Chondrocyte (in vitro differentiated cells): Measurements from ENCODE around the gene SNAPC4. TPM values are rescaled to one million over a fixed set of nuclear protein-coding genes. Genes with fewer than 3 reads are reported as not detected.

Experiments used
- DNase-seq: peaks from one replicate; pipeline ENCODE4 v3.0.0; 2021; ENCODE audit warnings: mixed read lengths, low spot score
- H3K27ac Mint-ChIP-seq: one replicate; pipeline ENCODE4 v1.8.0; 2021; ENCODE audit warnings: mild to moderate bottlenecking, moderate library complexity, mixed read lengths; ENCODE audit not compliant: unreplicated experiment
- H3K27me3 Mint-ChIP-seq: 2 replicates; pipeline ENCODE4 v1.8.0; 2021; ENCODE audit warnings: low read depth, mixed read lengths
- H3K36me3 Mint-ChIP-seq: 2 replicates; pipeline ENCODE4 v1.8.0; 2021; ENCODE audit warnings: low read depth, mixed read lengths
- H3K4me1 Mint-ChIP-seq: 2 replicates; pipeline ENCODE4 v1.8.0; 2021; ENCODE audit warnings: low read depth, mild to moderate bottlenecking, mixed read lengths
- H3K4me3 Mint-ChIP-seq: one replicate; pipeline ENCODE4 v1.8.0; 2021; ENCODE audit warnings: mild to moderate bottlenecking, moderate library complexity, mixed read lengths; ENCODE audit not compliant: unreplicated experiment
- H3K9me3 Mint-ChIP-seq: 2 replicates; pipeline ENCODE4 v1.8.0; 2021; ENCODE audit warnings: low read depth, mixed read lengths
- CTCF ChIP-seq: fragments of 200-600 bp; sonication (generic); IDR thresholded peaks from 2 replicates; pipeline ENCODE4 v1.5.0; 2021; ENCODE audit warnings: antibody characterized with exemption, mild to moderate bottlenecking, moderate library complexity
- total RNA-seq: library from RNA; stranded (reverse); gene quantifications from 3 replicates; pipeline ENCODE4 v1.2.1, GENCODE V29; 2021

The SNAPC4 gene
- total RNA-seq, 1 donor from 2014 or later: 7.9 TPM

- no peak overlapping the region for H3K27ac Mint-ChIP-seq
- DNase-seq: no peak
- H3K27me3 Mint-ChIP-seq: no peaks in the 10 kb centered on the region
- TF ChIP-seq CTCF: no peak
- H3K36me3 Mint-ChIP-seq: peaks cover 3% of the 10 kb centered on the region
- H3K4me1 Mint-ChIP-seq: no peaks in the 10 kb centered on the region
- no peaks in the 10 kb centered on the region for H3K9me3 Mint-ChIP-seq
- H3K4me3 Mint-ChIP-seq: no peak overlapping the region
Observed at GRCh38 chr9:136379003-136379287, 21.0 kb downstream of the SNAPC4 start.

- DNase-seq: no peak
- H3K9me3 Mint-ChIP-seq: no peaks in the 10 kb centered on the region
- no peak overlapping the region for H3K27ac Mint-ChIP-seq
- H3K4me3 Mint-ChIP-seq: no peak overlapping the region
- TF ChIP-seq CTCF: no peak
- H3K27me3 Mint-ChIP-seq: no peaks in the 10 kb centered on the region
- H3K4me1 Mint-ChIP-seq: peaks cover under 1% of the 10 kb centered on the region
- H3K36me3 Mint-ChIP-seq: peaks cover 2% of the 10 kb centered on the region
Observed at GRCh38 chr9:136378170-136379002, 21.6 kb downstream of the SNAPC4 start.

GRCh38 chr9:136377341-136378169 lies 22.4 kb downstream of the SNAPC4 start:
- Mint-ChIP-seq H3K4me3 (no peak overlapping the region), H3K4me1 (peaks cover 9% of the 10 kb centered on the region), H3K27me3 (no peaks in the 10 kb centered on the region), H3K27ac (no peak overlapping the region), H3K36me3 (peaks cover 1% of the 10 kb centered on the region), H3K9me3 (no peaks in the 10 kb centered on the region)
- TF ChIP-seq CTCF: no peak
- DNase-seq: no peak

DNA sequence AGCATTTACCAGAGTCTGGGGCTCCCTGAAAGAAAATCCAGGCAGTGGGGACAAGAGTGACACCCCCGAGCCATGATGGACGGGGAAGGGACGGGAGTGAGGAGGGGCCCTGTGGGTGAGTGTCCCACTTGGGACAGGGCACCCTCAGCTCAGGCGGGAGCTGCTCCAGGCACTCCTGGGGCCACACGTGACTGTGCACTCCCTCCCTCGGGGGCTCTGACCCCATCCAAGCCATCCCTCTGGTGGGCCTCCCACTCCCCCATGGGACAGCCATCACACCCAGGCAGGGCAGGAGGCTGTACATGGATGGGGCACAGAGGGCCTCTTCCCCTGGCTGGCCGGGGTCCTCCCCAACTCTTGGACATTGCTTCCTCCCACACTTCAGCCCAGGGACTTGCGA lies 23.5 kb downstream of the SNAPC4 start:
- no peaks in the 10 kb centered on the region for H3K36me3 Mint-ChIP-seq
- TF ChIP-seq CTCF: no peak
- H3K4me1 Mint-ChIP-seq: peaks cover 14% of the 10 kb centered on the region
- H3K9me3 Mint-ChIP-seq: no peaks in the 10 kb centered on the region
- no peaks in the 10 kb centered on the region for H3K27me3 Mint-ChIP-seq
- H3K27ac Mint-ChIP-seq: no peak overlapping the region
- no peak for DNase-seq
- no peak overlapping the region for H3K4me3 Mint-ChIP-seq

DNA sequence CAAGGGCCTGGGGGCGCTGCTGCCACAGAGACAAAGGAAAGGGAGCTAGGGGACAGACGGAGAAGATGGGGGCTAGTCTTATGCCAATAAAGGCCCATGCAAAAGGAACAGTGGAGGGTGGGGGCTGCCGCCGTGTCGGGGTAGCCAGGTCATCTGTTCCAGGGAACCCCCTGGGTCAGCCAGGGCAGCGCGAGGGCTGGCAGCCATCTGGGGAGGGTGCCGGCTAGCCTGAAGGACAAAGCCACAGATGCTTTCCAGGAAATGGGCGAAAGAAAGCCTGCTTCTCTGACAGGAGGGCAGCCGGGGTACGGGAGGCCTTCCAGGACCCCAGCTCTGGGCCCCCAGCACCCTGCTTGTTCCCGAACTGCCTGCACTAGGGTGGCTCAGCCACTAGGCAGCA lies 24.9 kb downstream of the SNAPC4 start:
- Mint-ChIP-seq H3K36me3 (no peaks in the 10 kb centered on the region), H3K27ac (no peak overlapping the region), H3K4me1 (peaks cover 14% of the 10 kb centered on the region), H3K27me3 (no peaks in the 10 kb centered on the region), H3K4me3 (no peak overlapping the region), H3K9me3 (no peaks in the 10 kb centered on the region)
- no peak for TF ChIP-seq CTCF
- no peak for DNase-seq
